HG02973 (cell line): ENCODE data around the gene LIN37.
"Not testable (repeated sequence)": the region's sequence is repeated elsewhere in the genome, so short reads cannot be mapped to it uniquely, and the experiment has no call there.

Source experiments
- ATAC-seq: cut with Tn5 transposase; IDR thresholded peaks from one replicate; pipeline ENCODE4 v1.9.1; 2021; ENCODE audit warnings: moderate library complexity; ENCODE audit not compliant: unreplicated experiment

The LIN37 gene

DNA sequence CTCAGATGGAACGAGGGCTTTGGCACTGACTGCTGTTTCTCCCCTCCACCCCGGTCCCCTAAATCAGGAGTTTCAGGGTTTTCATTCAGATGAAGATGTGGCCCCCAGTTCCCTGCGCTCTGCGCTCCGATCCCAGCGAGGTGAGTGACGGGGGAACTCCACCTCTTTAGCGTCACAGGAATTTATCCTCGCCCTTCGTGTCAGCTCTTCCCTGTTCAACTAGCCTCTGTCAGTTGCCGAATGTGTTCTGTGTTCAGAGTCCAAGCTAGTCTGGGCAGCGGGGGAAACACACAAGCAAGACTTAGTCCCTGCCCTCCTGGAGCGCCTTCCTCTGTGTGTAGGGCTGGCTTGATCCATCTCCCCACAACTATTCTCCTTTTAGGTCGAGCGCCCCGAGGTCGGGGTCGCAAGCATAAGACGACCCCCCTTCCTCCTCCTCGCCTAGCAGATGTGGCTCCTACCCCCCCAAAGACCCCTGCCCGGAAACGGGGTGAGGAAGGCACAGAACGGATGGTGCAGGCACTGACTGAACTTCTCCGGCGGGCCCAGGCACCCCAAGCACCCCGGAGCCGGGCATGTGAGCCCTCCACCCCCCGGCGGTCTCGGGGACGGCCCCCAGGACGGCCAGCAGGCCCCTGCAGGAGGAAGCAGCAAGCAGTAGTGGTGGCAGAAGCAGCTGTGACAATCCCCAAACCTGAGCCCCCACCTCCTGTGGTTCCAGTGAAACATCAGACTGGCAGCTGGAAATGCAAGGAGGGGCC is 28.8 kb upstream of the LIN37 start:
- no peak for ATAC-seq

DNA sequence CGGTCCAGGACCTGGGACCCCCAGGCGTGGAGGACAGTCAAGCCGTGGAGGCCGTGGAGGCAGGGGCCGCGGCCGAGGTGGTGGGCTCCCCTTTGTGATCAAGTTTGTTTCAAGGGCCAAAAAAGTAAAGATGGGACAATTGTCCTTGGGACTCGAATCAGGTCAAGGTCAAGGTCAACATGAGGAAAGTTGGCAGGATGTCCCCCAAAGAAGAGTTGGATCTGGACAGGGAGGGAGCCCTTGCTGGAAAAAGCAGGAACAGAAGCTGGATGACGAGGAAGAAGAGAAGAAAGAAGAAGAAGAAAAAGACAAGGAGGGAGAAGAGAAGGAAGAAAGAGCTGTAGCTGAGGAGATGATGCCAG is 28.2 kb upstream of the LIN37 start:
- no peak for ATAC-seq

DNA sequence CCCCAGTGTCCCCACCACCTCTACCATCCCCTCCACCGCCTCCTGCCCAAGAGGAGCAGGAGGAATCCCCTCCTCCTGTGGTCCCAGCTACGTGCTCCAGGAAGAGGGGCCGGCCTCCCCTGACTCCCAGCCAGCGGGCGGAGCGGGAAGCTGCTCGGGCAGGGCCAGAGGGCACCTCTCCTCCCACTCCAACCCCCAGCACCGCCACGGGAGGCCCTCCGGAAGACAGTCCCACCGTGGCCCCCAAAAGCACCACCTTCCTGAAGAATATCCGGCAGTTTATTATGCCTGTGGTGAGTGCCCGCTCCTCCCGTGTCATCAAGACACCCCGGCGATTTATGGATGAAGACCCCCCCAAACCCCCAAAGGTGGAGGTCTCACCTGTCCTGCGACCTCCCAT is 27.7 kb upstream of the LIN37 start:
- ATAC-seq: no peak

DNA sequence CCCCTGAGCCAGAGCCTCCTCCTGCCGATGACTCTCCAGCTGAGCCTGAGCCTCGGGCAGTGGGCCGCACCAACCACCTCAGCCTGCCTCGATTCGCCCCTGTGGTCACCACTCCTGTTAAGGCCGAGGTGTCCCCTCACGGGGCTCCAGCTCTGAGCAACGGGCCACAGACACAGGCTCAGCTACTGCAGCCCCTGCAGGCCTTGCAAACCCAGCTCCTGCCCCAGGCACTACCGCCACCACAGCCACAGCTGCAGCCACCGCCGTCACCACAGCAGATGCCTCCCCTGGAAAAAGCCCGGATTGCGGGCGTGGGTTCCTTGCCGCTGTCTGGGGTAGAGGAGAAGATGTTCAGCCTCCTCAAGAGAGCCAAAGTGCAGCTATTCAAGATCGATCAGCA is 27.0 kb upstream of the LIN37 start:
- ATAC-seq: no peak

DNA sequence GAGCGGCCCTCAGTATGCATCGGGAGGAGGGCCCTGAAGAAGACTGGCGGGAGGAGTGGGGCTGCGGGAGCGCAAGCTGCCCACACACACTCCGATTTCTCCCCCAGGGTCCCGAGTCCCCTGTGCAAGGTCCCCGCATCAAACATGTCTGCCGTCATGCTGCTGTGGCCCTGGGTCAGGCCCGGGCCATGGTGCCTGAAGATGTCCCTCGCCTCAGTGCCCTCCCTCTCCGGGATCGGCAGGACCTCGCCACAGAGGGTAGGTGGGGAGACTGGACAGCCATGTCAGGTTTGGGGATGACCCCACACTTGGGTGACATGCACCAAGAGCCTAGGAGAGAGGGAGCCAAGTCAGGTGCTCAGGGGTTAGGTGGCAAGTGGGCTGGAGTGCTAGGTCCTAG is 25.9 kb upstream of the LIN37 start:
- no peak for ATAC-seq

DNA sequence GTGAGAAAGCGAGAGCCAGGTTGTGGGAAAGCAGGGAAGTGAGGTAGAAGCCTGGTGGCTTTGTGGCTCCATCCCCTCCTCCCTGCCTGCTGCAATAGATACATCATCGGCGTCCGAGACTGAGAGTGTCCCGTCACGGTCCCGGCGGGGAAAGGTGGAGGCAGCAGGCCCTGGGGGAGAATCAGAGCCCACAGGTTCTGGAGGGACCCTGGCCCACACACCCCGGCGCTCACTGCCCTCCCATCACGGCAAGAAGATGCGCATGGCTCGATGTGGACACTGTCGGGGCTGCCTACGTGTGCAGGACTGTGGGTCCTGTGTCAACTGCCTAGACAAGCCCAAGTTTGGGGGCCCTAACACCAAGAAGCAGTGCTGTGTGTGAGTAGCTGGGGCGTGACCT is 25.5 kb upstream of the LIN37 start:
- no peak for ATAC-seq

DNA sequence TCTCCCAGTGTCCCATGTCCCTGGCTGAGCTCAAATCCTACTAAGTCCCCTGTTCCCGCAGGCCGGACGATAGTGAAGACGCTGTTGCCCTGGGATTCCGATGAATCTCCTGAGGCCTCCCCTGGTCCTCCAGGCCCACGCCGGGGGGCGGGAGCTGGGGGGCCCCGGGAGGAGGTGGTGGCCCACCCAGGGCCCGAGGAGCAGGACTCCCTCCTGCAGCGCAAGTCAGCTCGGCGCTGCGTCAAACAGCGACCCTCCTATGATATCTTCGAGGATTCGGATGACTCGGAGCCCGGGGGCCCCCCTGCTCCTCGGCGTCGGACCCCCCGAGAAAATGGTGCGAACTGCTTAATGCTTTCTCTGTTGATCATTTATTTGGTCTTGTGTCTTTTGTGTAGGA is 24.7 kb upstream of the LIN37 start:
- ATAC-seq: no peak

DNA sequence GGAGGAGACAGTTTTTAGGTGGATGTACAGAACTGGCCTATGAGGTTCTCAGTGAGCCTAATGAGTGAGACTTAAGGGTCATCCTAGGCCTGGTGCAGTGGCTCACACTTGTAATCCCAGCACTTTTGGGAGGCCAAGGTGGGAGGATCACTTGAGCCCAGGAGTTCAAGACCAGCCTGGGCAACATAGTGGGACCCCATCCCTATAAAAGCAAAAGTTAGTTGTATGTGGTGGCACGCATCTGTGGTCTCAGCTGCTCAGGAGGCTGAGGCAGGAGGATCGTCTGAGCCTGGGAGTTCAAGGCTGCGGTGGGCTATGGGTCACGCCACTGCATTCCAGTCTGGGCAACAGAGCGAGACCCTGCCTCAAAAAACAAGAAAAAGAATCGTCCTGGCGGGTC is 24.2 kb upstream of the LIN37 start:
- not testable (repeated sequence) for ATAC-seq

DNA sequence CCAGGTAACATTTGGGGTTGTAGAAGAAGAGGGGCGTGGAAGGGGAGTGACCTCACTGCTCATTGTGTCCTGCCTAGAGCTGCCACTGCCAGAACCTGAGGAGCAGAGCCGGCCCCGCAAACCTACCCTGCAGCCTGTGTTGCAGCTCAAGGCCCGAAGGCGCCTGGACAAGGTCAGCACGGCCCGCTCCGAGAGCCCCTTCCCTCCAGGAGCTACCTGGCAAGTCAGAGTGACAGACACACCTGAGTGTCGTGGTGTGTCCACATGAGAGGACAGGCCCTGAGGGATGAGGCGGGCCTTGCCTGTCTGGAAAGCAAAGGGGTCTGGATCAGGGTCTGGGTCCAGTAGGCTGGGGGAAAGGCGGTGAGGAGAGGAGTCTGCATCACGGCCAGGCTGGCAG is 23.8 kb upstream of the LIN37 start:
- ATAC-seq: no peak

DNA sequence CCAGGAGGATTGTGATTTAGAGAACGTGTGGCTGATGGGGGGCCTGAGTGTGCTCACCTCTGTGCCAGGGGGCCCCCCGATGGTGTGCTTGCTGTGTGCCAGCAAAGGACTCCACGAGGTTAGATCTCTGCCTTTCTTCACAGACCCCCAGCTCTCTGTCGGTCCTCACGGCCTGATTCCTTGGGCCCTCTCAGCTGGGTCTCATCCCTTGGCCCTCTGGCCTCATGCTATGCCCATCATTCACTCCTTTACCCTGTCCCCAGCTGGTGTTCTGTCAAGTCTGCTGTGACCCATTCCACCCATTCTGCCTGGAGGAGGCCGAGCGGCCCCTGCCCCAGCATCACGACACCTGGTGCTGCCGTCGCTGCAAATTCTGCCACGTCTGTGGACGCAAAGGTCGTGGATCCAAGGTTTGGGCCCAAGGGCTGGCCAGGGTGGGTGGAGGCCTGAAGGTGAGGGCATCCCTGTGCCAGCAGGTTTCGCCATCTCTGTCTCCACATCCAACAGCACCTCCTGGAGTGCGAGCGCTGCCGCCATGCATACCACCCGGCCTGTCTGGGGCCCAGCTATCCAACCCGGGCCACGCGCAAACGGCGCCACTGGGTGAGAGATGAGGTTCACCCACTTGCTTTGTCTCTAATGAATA is 23.0 kb upstream of the LIN37 start:
- no peak for ATAC-seq

DNA sequence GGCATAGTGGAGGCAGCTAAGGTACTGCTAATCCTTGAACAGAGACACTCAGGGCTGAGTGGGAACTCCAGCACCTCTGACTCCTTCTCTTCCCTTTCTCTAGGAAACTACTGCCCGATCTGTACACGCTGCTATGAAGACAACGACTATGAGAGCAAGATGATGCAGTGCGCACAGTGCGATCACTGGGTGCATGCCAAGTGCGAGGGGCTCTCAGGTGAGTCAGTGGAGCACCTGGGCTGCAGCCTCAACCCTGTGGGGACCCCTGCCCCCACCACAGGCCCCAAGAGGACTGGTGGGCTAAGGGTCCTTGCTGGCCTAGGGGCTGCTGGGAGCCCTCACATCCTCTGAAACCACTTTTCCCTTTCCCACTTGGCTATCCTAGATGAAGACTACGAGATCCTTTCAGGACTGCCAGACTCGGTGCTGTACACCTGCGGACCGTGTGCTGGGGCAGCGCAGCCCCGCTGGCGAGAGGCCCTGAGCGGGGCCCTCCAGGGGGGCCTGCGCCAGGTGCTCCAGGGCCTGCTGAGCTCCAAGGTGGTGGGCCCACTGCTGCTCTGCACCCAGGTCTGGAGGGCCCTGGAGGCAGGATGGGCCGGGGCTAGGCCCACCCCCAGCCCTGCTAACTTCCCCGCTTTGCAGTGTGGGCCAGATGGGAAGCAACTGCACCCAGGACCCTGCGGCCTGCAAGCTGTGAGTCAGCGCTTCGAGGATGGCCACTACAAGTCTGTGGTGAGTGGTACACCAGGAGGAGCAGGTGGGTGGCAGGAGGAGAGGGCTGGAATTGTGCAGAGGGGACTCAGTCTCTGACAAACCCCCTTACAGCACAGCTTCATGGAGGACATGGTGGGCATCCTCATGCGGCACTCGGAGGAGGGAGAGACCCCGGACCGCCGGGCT is 21.1 kb upstream of the LIN37 start:
- ATAC-seq: no peak

DNA sequence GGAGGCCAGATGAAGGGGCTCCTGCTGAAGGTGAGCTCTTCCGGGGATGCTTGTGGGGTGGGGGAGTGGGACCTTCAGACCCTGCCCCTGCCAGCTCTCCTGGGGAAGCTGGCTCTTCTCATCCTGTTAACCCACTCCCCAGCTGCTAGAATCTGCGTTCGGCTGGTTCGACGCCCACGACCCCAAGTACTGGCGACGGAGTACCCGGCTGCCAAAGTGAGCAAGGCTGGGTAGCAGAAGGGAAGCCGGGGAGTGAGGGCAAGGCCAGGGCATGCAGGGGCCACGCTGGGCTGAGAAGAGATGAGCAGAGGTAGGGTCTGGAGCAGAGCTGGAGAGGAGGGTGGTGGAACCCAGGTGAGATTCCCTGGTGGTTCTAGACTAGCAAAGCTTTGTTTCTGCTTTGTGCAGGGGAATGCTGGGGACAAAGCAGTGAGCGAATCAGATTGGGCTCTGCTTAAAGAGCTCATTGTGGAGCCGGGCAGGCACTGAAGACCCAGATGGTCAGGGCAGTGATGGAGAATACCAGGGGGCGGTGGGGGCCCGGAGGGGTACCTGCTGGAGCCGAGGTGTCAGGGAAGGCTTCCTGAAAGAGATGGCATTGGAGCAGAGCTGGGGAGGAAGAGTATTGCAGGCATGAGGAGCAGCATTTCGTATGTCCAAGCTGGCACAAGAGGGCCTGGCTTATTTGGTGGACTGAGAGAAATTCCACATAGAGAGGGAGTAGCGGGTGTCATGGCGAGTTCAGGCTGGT is 20.2 kb upstream of the LIN37 start:
- ATAC-seq: no peak

DNA sequence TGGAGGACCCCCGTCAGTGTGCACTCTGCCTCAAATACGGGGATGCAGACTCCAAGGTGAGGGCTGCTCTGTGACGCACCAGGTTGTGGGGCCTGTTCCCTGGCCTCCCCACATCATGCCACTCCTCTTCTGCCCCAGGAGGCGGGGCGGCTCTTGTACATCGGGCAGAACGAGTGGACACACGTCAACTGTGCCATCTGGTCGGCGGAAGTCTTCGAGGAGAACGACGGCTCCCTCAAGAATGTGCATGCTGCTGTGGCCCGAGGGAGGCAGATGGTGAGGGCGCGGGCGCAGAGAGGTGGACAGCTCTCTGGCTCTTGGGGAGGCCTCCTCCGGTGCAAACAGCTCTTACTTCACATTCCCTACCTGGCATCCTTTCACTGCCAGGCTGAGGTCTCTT is 19.4 kb upstream of the LIN37 start:
- ATAC-seq: no peak

DNA sequence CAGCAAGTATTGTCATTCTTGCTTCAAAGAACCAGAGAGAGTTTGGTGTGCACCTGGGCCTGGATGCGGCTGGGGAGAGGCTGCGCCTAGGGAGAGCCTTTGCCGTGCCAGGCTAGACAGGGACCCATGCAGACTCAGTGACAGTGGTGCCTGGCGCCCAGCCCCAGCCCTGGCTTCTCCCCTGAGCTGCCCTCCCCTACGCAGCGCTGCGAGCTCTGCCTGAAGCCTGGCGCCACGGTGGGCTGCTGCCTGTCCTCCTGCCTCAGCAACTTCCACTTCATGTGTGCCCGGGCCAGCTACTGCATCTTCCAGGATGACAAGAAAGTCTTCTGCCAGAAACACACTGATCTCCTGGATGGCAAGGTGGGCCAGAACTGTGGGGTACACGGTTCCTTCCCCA is 18.6 kb upstream of the LIN37 start:
- ATAC-seq: no peak

DNA sequence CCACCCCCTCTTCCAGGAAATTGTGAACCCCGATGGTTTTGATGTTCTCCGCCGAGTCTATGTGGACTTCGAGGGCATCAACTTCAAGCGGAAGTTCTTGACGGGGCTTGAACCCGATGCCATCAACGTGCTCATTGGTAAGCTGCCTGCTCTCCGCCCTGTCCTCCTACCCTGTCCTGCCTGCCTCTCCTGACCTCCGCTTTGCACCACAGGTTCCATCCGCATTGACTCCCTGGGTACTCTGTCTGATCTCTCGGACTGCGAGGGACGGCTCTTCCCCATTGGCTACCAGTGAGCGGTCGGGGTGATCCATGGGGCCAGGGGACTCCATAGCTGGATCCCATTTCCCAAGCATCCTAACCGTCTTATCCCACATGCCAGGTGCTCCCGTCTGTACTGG is 18.1 kb upstream of the LIN37 start:
- ATAC-seq: no peak

DNA sequence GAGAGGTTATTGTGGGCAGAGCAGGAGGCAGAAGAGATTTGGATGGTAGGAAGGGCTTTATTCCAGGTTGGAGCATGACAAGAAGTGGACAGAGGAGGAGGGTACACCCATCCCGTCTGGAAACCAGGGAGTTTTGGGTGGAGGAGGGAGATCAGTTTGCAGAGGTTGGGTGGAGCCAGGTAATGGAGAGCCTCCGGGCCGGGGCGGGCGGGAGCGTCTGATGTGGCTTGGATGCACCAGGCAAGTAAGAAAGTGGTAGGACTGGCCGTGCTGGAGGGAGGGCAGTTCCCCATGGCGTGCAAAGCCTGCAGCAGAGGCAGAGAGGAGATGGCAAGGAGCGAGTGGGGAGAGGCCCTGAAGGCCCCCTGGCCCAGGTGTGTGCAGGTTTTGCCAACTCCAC is 17.0 kb upstream of the LIN37 start:
- no peak for ATAC-seq

DNA sequence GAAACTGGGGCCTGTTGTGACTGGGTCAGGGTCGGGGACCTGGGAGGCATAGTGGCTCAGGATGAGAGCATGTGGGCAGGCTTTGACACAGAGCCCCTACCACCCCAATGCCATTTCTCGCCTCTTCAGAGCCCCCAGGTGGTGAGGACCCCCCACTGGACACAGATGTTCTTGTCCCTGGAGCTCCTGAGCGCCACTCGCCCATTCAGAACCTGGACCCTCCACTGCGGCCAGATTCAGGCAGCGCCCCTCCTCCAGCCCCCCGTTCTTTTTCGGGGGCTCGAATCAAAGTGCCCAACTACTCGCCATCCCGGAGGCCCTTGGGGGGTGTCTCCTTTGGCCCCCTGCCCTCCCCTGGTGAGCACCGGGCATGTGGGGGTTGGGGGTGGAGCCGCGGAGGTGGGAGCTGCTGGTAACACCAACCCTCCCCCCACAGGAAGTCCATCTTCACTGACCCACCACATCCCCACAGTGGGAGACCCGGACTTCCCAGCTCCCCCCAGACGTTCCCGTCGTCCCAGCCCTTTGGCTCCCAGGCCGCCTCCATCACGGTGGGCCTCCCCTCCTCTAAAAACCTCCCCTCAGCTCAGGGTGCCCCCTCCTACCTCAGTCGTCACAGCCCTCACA is 16.5 kb upstream of the LIN37 start:
- ATAC-seq: no peak

DNA sequence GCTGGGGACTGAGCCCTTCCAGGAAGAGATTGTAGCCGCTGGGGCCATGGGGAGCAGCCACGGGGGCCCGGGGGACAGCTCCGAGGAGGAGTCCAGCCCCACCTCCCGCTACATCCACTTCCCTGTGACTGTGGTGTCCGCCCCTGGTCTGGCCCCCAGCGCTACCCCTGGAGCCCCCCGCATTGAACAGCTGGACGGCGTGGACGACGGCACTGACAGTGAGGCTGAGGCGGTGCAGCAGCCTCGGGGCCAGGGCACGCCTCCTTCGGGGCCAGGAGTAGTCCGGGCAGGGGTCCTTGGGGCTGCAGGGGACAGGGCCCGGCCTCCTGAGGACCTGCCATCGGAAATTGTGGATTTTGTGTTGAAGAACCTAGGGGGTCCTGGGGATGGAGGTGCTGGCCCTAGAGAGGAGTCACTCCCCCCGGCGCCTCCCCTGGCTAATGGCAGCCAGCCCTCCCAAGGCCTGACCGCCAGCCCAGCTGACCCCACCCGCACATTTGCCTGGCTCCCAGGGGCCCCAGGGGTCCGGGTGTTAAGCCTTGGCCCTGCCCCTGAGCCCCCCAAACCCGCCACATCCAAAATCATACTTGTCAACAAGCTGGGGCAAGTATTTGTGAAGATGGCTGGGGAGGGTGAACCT is 15.7 kb upstream of the LIN37 start:
- no peak for ATAC-seq

DNA sequence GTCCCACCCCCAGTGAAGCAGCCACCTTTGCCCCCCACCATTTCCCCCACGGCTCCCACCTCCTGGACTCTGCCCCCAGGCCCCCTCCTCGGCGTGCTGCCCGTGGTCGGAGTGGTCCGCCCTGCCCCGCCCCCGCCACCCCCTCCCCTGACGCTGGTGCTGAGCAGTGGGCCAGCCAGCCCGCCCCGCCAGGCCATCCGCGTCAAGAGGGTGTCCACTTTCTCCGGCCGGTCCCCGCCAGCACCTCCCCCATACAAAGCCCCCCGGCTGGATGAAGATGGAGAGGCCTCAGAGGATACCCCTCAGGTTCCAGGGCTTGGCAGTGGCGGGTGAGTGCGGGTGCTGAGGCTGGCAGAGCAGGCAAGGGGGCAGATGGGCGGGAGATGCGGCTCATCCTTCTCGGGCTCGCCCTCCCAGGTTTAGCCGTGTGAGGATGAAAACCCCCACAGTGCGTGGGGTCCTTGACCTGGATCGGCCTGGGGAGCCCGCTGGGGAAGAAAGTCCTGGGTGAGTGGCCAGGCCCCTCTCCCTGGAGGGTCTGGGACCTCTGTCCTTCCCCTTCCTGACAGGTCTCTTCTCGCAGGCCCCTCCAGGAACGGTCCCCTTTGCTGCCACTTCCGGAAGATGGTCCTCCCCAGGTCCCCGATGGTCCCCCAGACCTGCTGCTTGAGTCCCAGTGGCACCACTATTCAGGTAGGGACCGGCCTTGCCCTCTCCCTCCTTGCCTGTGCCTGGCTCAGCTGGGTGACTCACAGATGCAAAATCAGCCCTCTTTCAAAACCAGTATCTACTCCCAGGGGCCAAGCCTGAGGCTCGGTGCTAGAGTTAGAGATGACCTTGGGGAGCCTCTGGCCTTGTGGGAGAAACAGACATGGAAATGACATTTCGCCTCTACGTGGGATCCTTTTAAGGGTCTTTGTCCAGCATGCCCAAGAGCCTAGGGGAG is 14.9 kb upstream of the LIN37 start:
- ATAC-seq: no peak
